NCI-H82 treated with DMSO at 0.1 percent for 48 hours (cell line): Measurements from ENCODE around the gene FANCD2.
"Not testable (repeated sequence)": the region's sequence is repeated elsewhere in the genome, so short reads cannot be mapped to it uniquely, and the experiment has no call there.

Experiments used
- DNase-seq: peaks from one replicate; lab custom pipeline; 2025; ENCODE audit not compliant: unreplicated experiment; lab: John Stamatoyannopoulos, UW

Gene FANCD2

GRCh38 chr3:10026084-10026890 lies at the start of gene FANCD2:
Gene FANCD2, plus strand, starts transcription at chr3:10026437. Its CDS starts 2,221 bp downstream, at chr3:10028658.
- peak; percentile 24 for DNase-seq

DNA sequence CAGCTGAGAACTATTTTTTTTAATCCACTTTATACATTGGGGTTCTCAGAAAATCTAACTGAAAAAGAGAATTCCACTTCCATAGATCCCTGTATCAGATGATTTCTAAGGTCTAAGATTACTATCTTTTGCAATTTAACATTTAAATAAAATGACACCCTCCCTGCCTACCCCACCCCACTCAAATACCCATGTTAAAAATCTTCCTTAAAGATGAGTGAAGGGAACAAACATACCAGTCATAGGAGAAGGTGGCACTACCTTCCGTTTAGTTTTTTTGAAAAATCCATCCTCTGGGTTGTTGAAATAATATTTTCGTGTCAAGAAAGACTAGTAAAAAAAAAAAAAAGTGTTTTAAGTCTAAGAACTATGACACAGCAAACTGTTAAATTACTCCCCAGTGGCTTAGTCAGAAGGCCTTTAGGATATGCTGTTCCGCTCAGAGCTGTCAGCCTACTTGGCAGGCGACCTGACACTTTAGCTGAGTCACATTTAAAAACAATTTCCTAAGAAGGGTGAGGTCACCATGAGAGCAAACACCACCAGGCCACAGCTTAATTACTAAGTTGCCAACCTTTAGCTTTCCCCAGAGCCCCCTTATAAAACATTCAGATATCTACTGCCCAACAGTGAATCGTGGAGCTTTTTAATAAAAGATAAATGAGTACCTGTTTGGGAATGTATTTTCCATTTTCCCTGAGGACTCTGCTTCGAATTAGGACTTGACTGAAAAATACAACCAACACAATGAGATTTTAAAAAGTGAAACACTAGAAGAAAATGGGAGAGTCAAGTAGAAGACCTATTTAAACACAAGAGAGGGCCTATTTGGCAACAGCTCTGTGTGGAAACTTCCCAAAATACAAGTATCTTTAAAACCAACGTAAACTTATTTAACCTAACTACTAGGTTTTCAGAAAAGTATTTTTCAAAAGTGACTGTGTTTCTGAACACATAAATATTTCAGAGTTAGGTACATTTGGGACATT lies 49.2 kb upstream of the FANCD2 start:
- DNase-seq, result no peak

GRCh38 chr3:9978710-9979305 lies 47.4 kb upstream of the FANCD2 start:
- no peak for DNase-seq

GRCh38 chr3:9980251-9980650 lies 46.0 kb upstream of the FANCD2 start:
- no peak for DNase-seq

DNA sequence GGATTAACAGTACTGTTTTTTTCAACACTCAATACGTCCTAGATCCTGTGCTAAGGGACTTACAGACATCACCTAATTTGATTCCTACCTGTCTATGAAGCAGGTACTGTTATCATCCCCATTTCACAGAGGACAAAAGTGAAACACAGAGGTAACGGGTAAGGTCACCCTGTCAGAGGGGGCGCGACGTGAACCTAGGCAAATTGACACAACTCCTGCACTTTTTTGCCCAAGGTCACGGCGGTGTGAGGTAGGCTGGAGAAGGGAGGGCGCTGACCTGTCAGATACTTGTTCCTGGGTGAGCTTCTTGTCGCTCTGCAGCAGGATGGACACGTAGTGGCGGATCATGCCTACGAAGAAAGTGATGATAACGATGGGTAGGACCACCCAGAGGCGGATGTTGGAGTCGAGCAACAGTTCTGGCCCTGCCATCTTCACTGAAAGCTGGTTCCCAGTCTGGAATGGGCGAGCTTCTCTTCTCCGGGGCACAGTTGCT lies 40.0 kb upstream of the FANCD2 start:
- DNase-seq, result no peak

- no peak for DNase-seq
These were observed 32.0 kb upstream of the FANCD2 start for GRCh38 chr3:9994086-9994844.

- no peak for DNase-seq
These were observed 25.6 kb upstream of the FANCD2 start for GRCh38 chr3:10000686-10001085.

DNA sequence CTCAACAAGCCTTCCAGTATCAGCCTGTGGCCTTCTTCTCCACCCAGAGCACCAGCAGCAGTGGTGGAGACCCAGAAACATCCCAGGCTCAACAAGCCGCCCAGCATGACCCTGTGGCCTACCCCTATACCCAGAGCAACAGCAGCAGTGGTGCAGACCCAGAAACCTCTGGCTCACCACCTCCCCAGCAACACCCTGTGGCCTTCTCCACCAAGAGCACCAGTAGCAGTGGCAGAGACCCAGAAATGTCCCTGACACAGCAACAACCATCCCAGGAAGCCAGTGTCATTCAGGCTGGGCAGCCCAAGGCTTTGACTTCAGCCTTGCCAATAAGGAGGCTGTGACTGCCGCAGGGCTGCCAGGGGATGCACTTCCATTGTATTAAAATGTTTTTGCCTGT lies 23.3 kb upstream of the FANCD2 start:
- DNase-seq, result no peak

DNA sequence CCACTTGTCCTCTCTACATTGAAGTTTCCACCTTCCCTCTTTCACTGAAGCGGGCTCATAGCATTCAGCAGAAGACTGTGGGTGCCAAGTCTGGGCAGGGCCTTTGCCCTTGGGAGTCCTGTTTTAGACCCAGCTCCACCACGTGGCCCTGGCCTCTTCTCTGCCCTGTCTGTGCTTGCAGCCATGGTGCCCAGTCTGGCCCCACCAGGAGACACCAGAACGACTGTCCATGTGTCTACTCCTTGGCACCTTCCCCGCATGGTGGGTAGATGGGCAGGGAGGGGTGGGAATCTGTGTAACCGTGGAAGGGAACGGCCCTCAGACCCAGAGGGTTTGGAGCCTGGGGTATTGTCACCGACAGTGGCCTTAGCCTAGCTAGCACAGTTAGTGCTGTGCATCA lies 21.7 kb upstream of the FANCD2 start:
- DNase-seq, result no peak

- no peak for DNase-seq
These were observed 21.2 kb upstream of the FANCD2 start for GRCh38 chr3:10004960-10005564.

DNA sequence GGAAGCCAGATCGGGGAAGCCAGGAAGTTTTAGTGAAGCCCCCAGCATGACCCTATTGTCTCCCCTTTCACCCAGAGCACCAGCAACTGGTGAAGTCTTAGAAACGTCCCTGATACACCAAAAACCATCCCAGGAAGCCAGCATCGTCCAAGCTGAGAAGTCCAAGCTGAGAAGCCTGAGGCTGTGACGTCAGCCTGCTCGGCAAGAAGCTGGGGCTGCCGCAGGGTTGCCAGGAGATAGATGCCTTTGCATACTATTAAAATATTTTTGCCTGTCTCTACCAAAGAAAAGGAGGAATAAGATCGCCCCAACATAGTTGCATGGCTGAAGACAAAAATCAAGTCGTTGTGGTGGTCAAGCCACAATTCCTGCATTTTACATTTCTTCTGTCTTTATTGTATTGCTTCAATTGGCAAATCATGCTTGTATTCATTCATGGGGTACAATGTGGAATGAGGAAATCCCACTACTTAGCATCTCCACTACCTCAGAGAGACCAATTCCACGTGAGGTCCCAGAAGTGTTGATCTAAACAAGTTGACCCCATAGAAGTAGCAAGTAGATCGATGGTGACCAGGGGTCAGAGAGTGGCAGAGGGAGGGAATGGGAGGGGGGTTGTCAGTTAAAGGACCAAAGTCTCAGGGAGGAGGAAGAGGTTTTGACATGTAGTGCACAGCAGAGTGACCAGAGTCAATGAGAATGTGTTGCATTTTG lies 20.0 kb upstream of the FANCD2 start:
- no peak for DNase-seq

GRCh38 chr3:10006762-10007090 lies 19.5 kb upstream of the FANCD2 start:
- no peak for DNase-seq

GRCh38 chr3:10007126-10007782 lies 19.0 kb upstream of the FANCD2 start:
- no peak for DNase-seq

DNA sequence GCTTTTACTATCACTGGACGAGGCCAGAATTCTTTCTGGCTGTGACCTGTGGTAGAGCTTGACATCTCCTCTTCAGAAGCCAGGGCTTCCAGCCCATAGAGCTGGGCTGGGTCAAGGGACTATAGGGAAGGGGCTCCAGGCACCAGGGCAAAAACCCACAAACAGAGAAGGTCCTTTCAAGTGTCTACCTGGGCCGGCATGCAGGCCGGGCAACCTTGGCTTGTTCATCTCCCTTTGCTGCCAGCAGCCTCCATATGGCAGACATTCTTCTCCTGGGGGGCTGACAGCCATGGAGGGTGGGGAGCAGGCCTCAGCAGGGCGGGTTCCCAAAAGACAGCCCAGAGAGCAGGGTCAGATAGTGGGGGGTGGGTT lies 18.0 kb upstream of the FANCD2 start:
- not testable (repeated sequence) for DNase-seq

GRCh38 chr3:10008588-10009344 lies 17.5 kb upstream of the FANCD2 start:
- DNase-seq, result no peak

DNA sequence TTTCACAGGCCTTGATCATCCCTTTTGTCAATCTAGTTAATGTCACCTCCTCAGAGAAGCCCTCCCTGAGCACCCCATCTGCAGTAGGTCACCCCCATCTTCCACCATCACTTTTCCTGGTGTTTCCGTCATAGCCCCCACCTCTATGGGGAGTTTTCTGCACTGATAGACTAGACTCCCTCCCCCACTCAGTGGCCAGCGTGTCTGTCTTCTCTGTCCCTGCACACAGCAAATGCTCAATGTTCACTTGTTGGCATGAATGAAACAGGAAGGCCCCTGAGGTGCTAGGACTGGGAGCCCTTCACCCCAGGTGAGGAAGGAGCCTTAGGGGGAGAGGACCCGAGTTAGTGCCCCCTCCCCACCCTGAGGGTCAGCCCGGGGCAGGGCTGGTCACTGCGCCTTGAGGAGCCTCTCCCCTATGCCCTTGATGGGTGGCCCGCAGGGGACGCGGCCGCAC lies 15.8 kb upstream of the FANCD2 start:
- DNase-seq, result no peak

DNA sequence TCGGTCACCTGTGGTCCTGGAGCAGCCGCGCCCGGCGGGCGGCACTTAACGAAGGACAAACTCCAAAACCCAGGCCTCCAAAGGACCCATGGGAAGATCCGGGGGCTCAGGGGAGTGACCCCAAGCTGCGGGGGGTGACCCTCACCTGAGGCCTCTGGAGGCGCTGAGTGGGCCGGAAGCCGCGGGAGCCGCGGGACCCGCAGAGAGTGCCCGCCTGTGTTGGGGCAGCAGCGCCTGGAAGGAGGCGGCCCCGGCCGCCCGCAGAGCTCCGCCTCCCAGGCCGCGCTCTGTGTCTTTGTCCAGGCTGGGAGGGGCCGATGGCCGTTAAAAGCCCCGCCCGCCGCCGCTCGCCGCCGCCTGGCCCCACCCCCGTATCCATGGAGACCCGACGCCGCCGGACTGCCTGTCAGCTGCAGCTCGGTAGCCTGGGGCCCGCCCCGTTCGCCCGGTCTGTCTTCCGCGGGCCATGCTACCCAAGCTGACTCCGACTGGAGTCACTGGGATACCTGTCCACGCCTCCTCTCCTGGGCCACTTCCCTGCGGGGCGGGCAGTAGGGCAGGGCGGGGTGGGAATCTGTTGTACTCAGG lies 15.3 kb upstream of the FANCD2 start:
- DNase-seq, result peak; percentile 70

DNA sequence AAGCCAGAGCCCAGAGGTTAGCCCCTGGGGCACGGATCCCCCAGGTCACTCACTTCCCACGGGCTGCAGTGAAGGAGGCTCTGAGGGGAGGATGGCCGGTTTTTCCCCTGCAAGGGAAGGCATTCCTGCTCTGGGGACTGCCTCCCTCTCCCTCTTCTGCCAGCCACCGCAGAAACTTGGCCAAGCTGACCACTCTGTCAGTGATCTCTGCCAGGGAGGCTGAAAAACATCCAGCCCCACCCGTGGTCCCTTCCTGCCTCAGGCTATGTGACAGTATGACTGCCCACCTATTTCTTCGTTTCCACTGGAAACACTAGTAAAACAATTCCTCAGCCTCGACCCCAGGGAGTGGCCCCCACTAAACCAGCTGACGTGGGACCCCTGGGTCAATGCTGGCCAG lies 14.6 kb upstream of the FANCD2 start:
- no peak for DNase-seq
